ENCODE data around the gene MRPL47.

Gene MRPL47

GRCh38 chr3:179565496-179565895 is 38.9 kb downstream of the MRPL47 start:
- Histone ChIP-seq H3K4me3 (ENCODE audit: low read length) (no peak overlapping the region), H3K9ac (ENCODE audit: low read length) (no peak overlapping the region), H3K27ac (ENCODE audit: low read depth, low read length) (no peak overlapping the region), H3K27me3 (ENCODE audit: control insufficient read depth, insufficient read depth, low read length) (no peaks in the 10 kb centered on the region), H3K36me3 (ENCODE audit: control insufficient read depth, insufficient read depth, low read length) (no peaks in the 10 kb centered on the region), H3K4me1 (ENCODE audit: control insufficient read depth, insufficient read depth, low read length) (peaks cover 5% of the 10 kb centered on the region)

DNA sequence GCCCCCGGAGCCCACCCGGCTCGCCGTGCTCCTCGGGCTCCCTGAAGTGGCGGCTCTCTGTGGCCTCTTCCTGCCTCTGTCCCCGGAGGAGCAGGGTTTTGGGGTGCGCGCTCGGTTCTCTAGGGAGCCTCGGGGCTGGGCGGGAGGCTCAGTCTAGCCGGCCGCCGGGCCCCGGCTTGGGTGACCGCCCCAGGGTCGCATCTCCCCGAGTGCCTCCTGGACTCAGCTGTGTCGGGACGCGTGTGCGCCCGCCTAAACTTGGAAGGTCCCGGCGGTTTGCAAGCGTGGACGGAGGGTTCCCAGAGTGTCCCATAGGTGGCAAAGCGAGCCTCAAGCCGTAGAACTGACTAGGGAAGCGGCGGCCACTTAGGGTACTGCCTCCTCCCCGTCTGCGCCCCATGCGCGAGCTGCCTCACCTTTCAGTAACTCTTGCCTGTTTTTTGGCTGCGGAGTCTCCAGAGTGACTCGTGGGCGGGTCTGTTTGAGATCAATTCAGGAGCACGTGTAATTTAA is 41.1 kb downstream of the MRPL47 start:
- no peaks in the 10 kb centered on the region for H3K27me3 ChIP-seq (ENCODE audit: control insufficient read depth, insufficient read depth, low read length)
- peaks cover 5% of the 10 kb centered on the region for H3K4me1 ChIP-seq (ENCODE audit: control insufficient read depth, insufficient read depth, low read length)
- H3K36me3 ChIP-seq (ENCODE audit: control insufficient read depth, insufficient read depth, low read length): no peaks in the 10 kb centered on the region
- H3K27ac ChIP-seq (ENCODE audit: low read depth, low read length): peak overlapping the region; percentile 79
- H3K4me3 ChIP-seq (ENCODE audit: low read length): peak overlapping the region; percentile 75
- no peak overlapping the region for H3K9ac ChIP-seq (ENCODE audit: low read length)

GRCh38 chr3:179562591-179563270 is 41.7 kb downstream of the MRPL47 start, which contains the start of gene ACTL6A:
Gene ACTL6A, plus strand, starts transcription at chr3:179562926. Its CDS starts 167 bp downstream, at chr3:179563093.
- no peak within 1 kb of the TSS for H3K9ac ChIP-seq (ENCODE audit: low read length)
- H3K36me3 ChIP-seq (ENCODE audit: control insufficient read depth, insufficient read depth, low read length): no peaks in the 10 kb centered on the region
- H3K27me3 ChIP-seq (ENCODE audit: control insufficient read depth, insufficient read depth, low read length): no peaks in the 10 kb centered on the region
- peaks cover 5% of the 10 kb centered on the region for H3K4me1 ChIP-seq (ENCODE audit: control insufficient read depth, insufficient read depth, low read length)
- H3K4me3 ChIP-seq (ENCODE audit: low read length): peak within 1 kb of the TSS; percentile 75
- H3K27ac ChIP-seq (ENCODE audit: low read depth, low read length): peak within 1 kb of the TSS; percentile 79

GRCh38 chr3:179560791-179561190 is 43.6 kb downstream of the MRPL47 start:
- no peak overlapping the region for H3K4me3 ChIP-seq (ENCODE audit: low read length)
- no peak overlapping the region for H3K9ac ChIP-seq (ENCODE audit: low read length)
- H3K36me3 ChIP-seq (ENCODE audit: control insufficient read depth, insufficient read depth, low read length): no peaks in the 10 kb centered on the region

DNA sequence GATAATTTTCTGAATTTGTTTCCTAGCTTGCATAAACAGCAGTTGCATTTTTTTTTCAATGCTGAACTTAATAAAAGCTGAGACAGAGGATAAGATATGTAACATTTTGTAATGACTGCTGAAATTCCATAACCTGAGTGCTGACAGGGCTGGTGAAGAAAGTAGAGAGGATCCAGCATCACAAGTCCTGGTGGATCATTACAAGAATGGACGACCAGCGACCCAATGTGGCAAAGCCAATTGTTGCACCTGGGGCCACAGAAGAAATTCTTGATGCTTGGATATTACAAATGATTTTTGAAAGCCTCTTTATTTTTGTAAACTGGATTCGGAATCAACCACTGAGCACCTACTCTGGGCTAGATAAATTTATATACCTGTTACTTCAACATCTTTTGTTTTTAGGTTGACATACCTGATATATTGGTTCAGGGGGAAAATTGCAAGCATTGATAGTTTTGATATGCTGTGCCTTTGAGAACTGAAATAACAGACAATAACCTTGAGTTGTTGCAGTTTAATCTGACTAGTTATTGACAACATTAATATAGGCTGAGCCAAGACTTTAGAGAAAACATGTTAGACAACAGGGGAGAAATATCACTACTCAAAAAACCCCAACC is 45.6 kb downstream of the MRPL47 start:
- no peaks in the 10 kb centered on the region for H3K27me3 ChIP-seq (ENCODE audit: control insufficient read depth, insufficient read depth, low read length)
- H3K36me3 ChIP-seq (ENCODE audit: control insufficient read depth, insufficient read depth, low read length): no peaks in the 10 kb centered on the region
- peaks cover 2% of the 10 kb centered on the region for H3K4me1 ChIP-seq (ENCODE audit: control insufficient read depth, insufficient read depth, low read length)
- no peak overlapping the region for H3K4me3 ChIP-seq (ENCODE audit: low read length)
- H3K27ac ChIP-seq (ENCODE audit: low read depth, low read length): no peak overlapping the region
- H3K9ac ChIP-seq (ENCODE audit: low read length): no peak overlapping the region

More at GRCh38 chr3:179560791-179561190, 43.6 kb downstream of the MRPL47 start:
- Histone ChIP-seq H3K27ac (ENCODE audit: low read depth, low read length) (no peak overlapping the region), H3K27me3 (ENCODE audit: control insufficient read depth, insufficient read depth, low read length) (no peaks in the 10 kb centered on the region), H3K4me1 (ENCODE audit: control insufficient read depth, insufficient read depth, low read length) (peaks cover 5% of the 10 kb centered on the region)

- H3K4me3 ChIP-seq (ENCODE audit: low read length): no peak overlapping the region
- no peak overlapping the region for H3K9ac ChIP-seq (ENCODE audit: low read length)
- no peaks in the 10 kb centered on the region for H3K4me1 ChIP-seq (ENCODE audit: control insufficient read depth, insufficient read depth, low read length)
- no peaks in the 10 kb centered on the region for H3K36me3 ChIP-seq (ENCODE audit: control insufficient read depth, insufficient read depth, low read length)
- H3K27ac ChIP-seq (ENCODE audit: low read depth, low read length): no peak overlapping the region
- no peaks in the 10 kb centered on the region for H3K27me3 ChIP-seq (ENCODE audit: control insufficient read depth, insufficient read depth, low read length)
Observed at GRCh38 chr3:179551349-179552105, 52.9 kb downstream of the MRPL47 start.

GRCh38 chr3:179546814-179547241 is 57.6 kb downstream of the MRPL47 start:
- no peaks in the 10 kb centered on the region for H3K4me1 ChIP-seq (ENCODE audit: control insufficient read depth, insufficient read depth, low read length)
- no peaks in the 10 kb centered on the region for H3K27me3 ChIP-seq (ENCODE audit: control insufficient read depth, insufficient read depth, low read length)
- H3K27ac ChIP-seq (ENCODE audit: low read depth, low read length): no peak overlapping the region
- no peak overlapping the region for H3K9ac ChIP-seq (ENCODE audit: low read length)
- no peak overlapping the region for H3K4me3 ChIP-seq (ENCODE audit: low read length)
- H3K36me3 ChIP-seq (ENCODE audit: control insufficient read depth, insufficient read depth, low read length): no peaks in the 10 kb centered on the region

GRCh38 chr3:179544981-179545645 is 59.3 kb downstream of the MRPL47 start:
- Histone ChIP-seq H3K27me3 (ENCODE audit: control insufficient read depth, insufficient read depth, low read length) (no peaks in the 10 kb centered on the region), H3K4me3 (ENCODE audit: low read length) (no peak overlapping the region), H3K27ac (ENCODE audit: low read depth, low read length) (no peak overlapping the region), H3K4me1 (ENCODE audit: control insufficient read depth, insufficient read depth, low read length) (no peaks in the 10 kb centered on the region), H3K36me3 (ENCODE audit: control insufficient read depth, insufficient read depth, low read length) (no peaks in the 10 kb centered on the region), H3K9ac (ENCODE audit: low read length) (no peak overlapping the region)

DNA sequence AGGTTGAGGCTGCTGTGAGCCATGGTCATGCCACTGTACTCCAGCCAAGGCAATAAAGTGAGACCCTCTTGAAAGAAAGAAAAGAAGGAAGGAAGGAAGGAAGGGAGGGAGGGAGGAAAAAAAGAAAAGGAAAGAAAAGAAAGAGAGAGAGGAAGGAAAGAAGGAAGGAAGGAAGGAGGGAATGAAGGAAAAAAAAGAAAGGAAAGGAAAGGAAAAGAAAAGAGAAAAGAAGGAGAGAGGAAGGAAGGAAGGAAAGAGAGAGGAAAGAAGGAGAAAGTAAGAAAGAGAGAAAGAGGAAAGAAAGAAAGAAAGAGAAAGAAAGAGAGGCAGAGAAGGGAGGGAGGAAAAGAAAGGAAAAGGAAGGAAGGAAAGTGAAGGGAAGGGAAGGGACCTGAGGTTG is 62.1 kb downstream of the MRPL47 start:
- no peaks in the 10 kb centered on the region for H3K4me1 ChIP-seq (ENCODE audit: control insufficient read depth, insufficient read depth, low read length)
- no peak overlapping the region for H3K9ac ChIP-seq (ENCODE audit: low read length)
- H3K27ac ChIP-seq (ENCODE audit: low read depth, low read length): no peak overlapping the region

GRCh38 chr3:179541596-179541995 is 62.8 kb downstream of the MRPL47 start:
- no peaks in the 10 kb centered on the region for H3K36me3 ChIP-seq (ENCODE audit: control insufficient read depth, insufficient read depth, low read length)
- H3K9ac ChIP-seq (ENCODE audit: low read length): no peak overlapping the region
- no peak overlapping the region for H3K27ac ChIP-seq (ENCODE audit: low read depth, low read length)
- no peaks in the 10 kb centered on the region for H3K4me1 ChIP-seq (ENCODE audit: control insufficient read depth, insufficient read depth, low read length)
- no peaks in the 10 kb centered on the region for H3K27me3 ChIP-seq (ENCODE audit: control insufficient read depth, insufficient read depth, low read length)
- H3K4me3 ChIP-seq (ENCODE audit: low read length): no peak overlapping the region

More for the DNA sequence above, 62.1 kb downstream of the MRPL47 start:
- Histone ChIP-seq H3K27me3 (ENCODE audit: control insufficient read depth, insufficient read depth, low read length) (no peaks in the 10 kb centered on the region), H3K4me3 (ENCODE audit: low read length) (no peak overlapping the region), H3K36me3 (ENCODE audit: control insufficient read depth, insufficient read depth, low read length) (no peaks in the 10 kb centered on the region)

- Histone ChIP-seq H3K27ac (ENCODE audit: low read depth, low read length) (no peak overlapping the region), H3K4me3 (ENCODE audit: low read length) (no peak overlapping the region), H3K9ac (ENCODE audit: low read length) (no peak overlapping the region), H3K4me1 (ENCODE audit: control insufficient read depth, insufficient read depth, low read length) (no peaks in the 10 kb centered on the region), H3K36me3 (ENCODE audit: control insufficient read depth, insufficient read depth, low read length) (no peaks in the 10 kb centered on the region), H3K27me3 (ENCODE audit: control insufficient read depth, insufficient read depth, low read length) (no peaks in the 10 kb centered on the region)
Observed at GRCh38 chr3:179541094-179541493, 63.3 kb downstream of the MRPL47 start.

Data from rectal smooth muscle tissue (tissue), 1 donor.